ENCODE results near the gene FGD3. TPM values are rescaled to one million over a fixed set of nuclear protein-coding genes. Genes with fewer than 3 reads are reported as not detected.

The FGD3 gene
- total and polyA plus RNA-seq, 2 of the 8 experiments (the other 6 are each of a cell fraction or from before 2014, with no cell fraction given), result 1.4 to 1.9 TPM

GRCh38 chr9:93032545-93032944 lies 85.2 kb downstream of the FGD3 start:
- no peaks in the 10 kb centered on the region for H3K9me3 ChIP-seq (ENCODE audit: insufficient read depth in 2 of 2, low read depth in 1 of 2, low read length in 1 of 2)
- peaks cover 0 to 3% of the 10 kb centered on the region in 2 experiments for H4K20me1 ChIP-seq (replicated peaks in 1 of 2; ENCODE audit: control insufficient read depth in 1 of 2, insufficient read depth in 2 of 2, low read length in 2 of 2)
- H3K79me1 ChIP-seq (ENCODE audit: low read depth, low read length), result no peaks in the 10 kb centered on the region
- H3K18ac ChIP-seq (ENCODE audit: extremely low read depth, low read length), result no peak overlapping the region
- no peak overlapping the region for H3K23ac ChIP-seq (ENCODE audit: insufficient read length)
- no peak overlapping the region for H3K27ac ChIP-seq (ENCODE audit: low read depth, low read length)
- no peak overlapping the region for H2AFZ ChIP-seq (ENCODE audit: low read length)
- no peak overlapping the region for H3K14ac ChIP-seq (ENCODE audit: insufficient read length)
- no peak overlapping the region for H2BK5ac ChIP-seq (ENCODE audit: low read depth, low read length)
- no peak overlapping the region for H2AK5ac ChIP-seq (ENCODE audit: low read depth, low read length)
- no peaks in the 10 kb centered on the region for H3K27me3 ChIP-seq (replicated peaks in 1 of 4; ENCODE audit: control insufficient read depth in 3 of 4, extremely low read depth in 1 of 4, insufficient read depth in 3 of 4, low read length in 3 of 4)
- H4K8ac ChIP-seq (ENCODE audit: extremely low read depth, insufficient read depth, low read length), result no peak overlapping the region
- no peak overlapping the region for H4K5ac ChIP-seq (ENCODE audit: insufficient read length, low read depth, low read length)
- no peak overlapping the region for H3K4me2 ChIP-seq (ENCODE audit: insufficient read depth in 1 of 2, low read depth in 2 of 2, low read length in 2 of 2)
- WGBS, 2 experiments (ENCODE audit: extremely low coverage in 1 of 2, insufficient coverage in 1 of 2, insufficient read length in 1 of 2, insufficient replicate concordance in 2 of 2, low coverage in 1 of 2, low lambda C conversion rate in 2 of 2, missing lambda C conversion rate in 1 of 2), result 94% methylated on average over 12 of the region's 12 CpGs; no CpG with 5 or more reads in 1 of the 2 experiments
- no peak overlapping the region for H3K4me3 ChIP-seq (ENCODE audit: extremely low read depth in 1 of 4, insufficient read depth in 2 of 4, low read depth in 3 of 4, low read length in 4 of 4)
- H3K79me2 ChIP-seq (ENCODE audit: control insufficient read depth in 1 of 2, insufficient read depth in 2 of 2, low read length in 2 of 2), result no peaks in the 10 kb centered on the region
- H3K9ac ChIP-seq (replicated peaks in 1 of 4; ENCODE audit: extremely low read depth in 1 of 4, low read depth in 3 of 4, low read length in 3 of 4), result no peak overlapping the region
- H3K36me3 ChIP-seq (ENCODE audit: control insufficient read depth in 2 of 4, insufficient read depth in 4 of 4, low read length in 3 of 4), result no peaks in the 10 kb centered on the region
- ChIA-PET CTCF (ENCODE audit: partially characterized antibody) (interaction anchor here (1.1 to 1.5 kb wide), 2 partner anchors 14 to 29 kb away, joined by 3 read pairs; no protein-coding TSS in a partner anchor), POLR2A (ENCODE audit: partially characterized antibody) (no interaction called here)
- peaks cover 5% of the 10 kb centered on the region; the same call in 1 of the 2 replicates for H3K23me2 ChIP-seq (ENCODE audit: low read depth, low read length)
- no peak overlapping the region for H2BK120ac ChIP-seq (replicated peaks; ENCODE audit: low read depth, low read length)
- no peak overlapping the region for H2BK20ac ChIP-seq (ENCODE audit: low read length)
- DNase-seq (ENCODE audit: low read depth in 1 of 2, low spot score in 2 of 2) (no peak), FAIRE-seq (no peak)
- H3K4ac ChIP-seq (replicated peaks; ENCODE audit: insufficient read length, low read depth, low read length), result no peak overlapping the region
- no peak overlapping the region for H2BK15ac ChIP-seq (ENCODE audit: low read length)
- H3K4me1 ChIP-seq (replicated peaks in 1 of 4; ENCODE audit: control insufficient read depth in 3 of 4, insufficient read depth in 4 of 4, low read length in 3 of 4), result peaks cover 0 to 3% (median under 1%) of the 10 kb centered on the region in 4 experiments; a peak in 2 of 7 replicates
- no peak overlapping the region for H2BK12ac ChIP-seq (ENCODE audit: low read depth, low read length)
- H4K91ac ChIP-seq (replicated peaks; ENCODE audit: insufficient read length, low read length), result no peak overlapping the region
- no peak overlapping the region for H3K56ac ChIP-seq (replicated peaks; ENCODE audit: insufficient read length, low read depth, low read length)
- no peak for TF ChIP-seq USF2 (IDR thresholded peaks at IDR 0.05; ENCODE audit: low read length)
- no peak for TF ChIP-seq EP300 (IDR thresholded peaks at IDR 0.05; ENCODE audit: borderline replicate concordance in 1 of 2, low read depth in 2 of 2, low read length in 2 of 2)
- TF ChIP-seq CTBP2 (IDR thresholded peaks at IDR 0.05; ENCODE audit: borderline replicate concordance, insufficient read depth, insufficient read length, low read length), result no peak
- TF ChIP-seq CBX8 (IDR thresholded peaks at IDR 0.05; ENCODE audit: borderline replicate concordance, low read depth, low read length), result no peak
- TF ChIP-seq KDM1A (IDR thresholded peaks at IDR 0.05; ENCODE audit: borderline replicate concordance, low read length), result no peak
- TF ChIP-seq TBP (IDR thresholded peaks at IDR 0.05; ENCODE audit: low read depth, low read length), result no peak
- TF ChIP-seq NANOG (IDR thresholded peaks at IDR 0.05; ENCODE audit: insufficient read depth, low read depth, low read length, poor library complexity, severe bottlenecking), result no peak
- TF ChIP-seq TEAD4 (IDR thresholded peaks at IDR 0.05; ENCODE audit: low read depth, low read length), result no peak
- no peak for TF ChIP-seq NRF1 (IDR thresholded peaks at IDR 0.05; ENCODE audit: low read depth, low read length)

All from H1 (cell line).